GM18951 (cell line): Measurements from ENCODE around the gene GIMAP5.

ENCODE experiments used
- POLR2A ChIP-seq: IDR thresholded peaks from 4 replicates; pipeline ENCODE4 v1.6.1; 2011; ENCODE audit warnings: mild to moderate bottlenecking; ENCODE audit not compliant: insufficient read length, insufficient read depth; ENCODE audit errors: extremely low read depth
- in situ Hi-C: fragments of 300-500 bp; cut with MboI; formaldehyde crosslinking; loops from one replicate; pipeline ENCODE4 v1.12.0; 2022; ENCODE audit warnings: low sequenced_read_pairs, mixed read lengths, inconsistent platforms; ENCODE audit not compliant: unreplicated experiment

The GIMAP5 gene

DNA sequence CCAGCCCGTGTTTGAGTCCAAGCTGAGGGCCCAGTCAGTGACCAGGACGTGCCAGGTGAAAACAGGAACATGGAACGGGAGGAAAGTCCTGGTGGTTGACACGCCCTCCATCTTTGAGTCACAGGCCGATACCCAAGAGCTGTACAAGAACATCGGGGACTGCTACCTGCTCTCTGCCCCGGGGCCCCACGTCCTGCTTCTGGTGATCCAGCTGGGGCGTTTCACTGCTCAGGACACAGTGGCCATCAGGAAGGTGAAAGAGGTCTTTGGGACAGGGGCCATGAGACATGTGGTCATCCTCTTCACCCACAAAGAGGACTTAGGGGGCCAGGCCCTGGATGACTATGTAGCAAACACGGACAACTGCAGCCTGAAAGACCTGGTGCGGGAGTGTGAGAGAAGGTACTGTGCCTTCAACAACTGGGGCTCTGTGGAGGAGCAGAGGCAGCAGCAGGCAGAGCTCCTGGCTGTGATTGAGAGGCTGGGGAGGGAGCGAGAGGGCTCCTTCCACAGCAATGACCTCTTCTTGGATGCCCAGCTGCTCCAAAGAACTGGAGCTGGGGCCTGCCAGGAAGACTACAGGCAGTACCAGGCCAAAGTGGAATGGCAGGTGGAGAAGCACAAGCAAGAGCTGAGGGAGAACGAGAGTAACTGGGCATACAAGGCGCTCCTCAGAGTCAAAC, 5.2 kb downstream of the GIMAP5 start:
- in situ Hi-C loops, result no loop called here
- no peak for TF ChIP-seq POLR2A

DNA sequence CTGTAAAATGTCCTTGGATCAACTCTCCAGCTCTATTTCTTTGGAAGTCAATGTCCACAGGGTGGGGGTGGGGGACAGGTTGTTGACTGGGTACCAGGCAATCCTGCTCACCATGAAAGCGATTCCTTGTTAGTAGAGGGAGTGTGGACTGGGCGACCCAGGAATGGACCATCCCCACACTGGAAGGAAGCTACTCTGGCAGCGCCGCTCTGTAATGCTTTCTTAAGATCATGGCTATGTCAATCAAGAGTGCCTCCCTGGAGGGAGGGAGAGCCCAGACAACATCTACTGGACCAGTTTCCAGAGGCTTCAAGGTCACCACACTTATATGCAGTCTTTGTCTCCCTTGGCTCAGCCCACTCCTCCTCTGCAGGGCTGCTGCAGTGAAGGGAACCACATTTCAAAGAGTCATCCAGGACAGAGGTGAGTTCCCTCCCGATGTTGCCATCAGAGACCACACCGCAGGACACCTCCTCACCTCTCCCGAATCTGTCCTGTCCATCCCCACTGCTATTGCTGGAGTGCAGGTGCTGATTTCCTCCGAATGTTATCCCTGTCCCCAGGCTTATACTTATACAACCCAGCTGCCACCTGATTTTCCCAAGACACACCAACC, 6.9 kb downstream of the GIMAP5 start:
- TF ChIP-seq POLR2A, result no peak
- in situ Hi-C loops, result no loop called here

DNA sequence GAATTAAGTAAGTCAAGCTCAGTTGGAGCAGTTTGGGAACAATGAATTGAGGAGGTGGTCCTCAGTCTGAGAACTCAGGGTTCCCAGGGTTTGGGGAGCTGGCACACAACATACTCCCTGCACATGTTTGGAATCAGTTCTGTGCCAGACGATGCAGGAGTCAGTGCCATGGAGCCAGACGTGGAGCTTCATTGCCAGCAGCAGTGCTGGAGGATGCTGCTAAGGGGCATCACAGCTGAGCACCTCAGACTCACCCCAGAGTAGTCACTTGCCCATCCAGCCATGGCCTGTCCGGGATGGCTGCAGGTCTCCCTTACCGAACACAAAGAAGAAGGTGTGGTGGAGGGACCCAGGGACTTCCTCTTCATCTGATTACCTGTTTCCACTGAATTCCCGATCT, 7.9 kb downstream of the GIMAP5 start:
- TF ChIP-seq POLR2A, result no peak
- in situ Hi-C loops, result no loop called here

DNA sequence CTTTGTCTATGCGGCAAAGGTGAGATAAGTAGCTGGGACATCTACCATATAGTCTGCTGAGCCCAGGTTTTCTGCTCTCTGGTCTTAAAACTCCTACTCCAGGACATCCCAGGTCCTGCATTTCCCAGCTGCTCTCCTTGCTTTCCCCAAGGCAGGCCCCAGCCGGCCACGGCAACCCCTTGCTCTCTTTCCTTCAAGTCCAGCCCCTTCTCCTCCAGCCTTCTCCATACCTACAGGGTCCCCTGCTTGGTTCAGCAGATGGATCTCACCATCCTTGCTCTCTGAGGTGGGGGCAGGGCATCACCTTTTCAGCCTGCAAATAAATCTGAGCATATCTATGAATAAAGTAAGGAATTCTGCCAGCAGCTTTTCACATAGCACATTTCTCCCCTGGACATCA, 8.7 kb downstream of the GIMAP5 start:
- in situ Hi-C loops, result no loop called here
- TF ChIP-seq POLR2A, result no peak

DNA sequence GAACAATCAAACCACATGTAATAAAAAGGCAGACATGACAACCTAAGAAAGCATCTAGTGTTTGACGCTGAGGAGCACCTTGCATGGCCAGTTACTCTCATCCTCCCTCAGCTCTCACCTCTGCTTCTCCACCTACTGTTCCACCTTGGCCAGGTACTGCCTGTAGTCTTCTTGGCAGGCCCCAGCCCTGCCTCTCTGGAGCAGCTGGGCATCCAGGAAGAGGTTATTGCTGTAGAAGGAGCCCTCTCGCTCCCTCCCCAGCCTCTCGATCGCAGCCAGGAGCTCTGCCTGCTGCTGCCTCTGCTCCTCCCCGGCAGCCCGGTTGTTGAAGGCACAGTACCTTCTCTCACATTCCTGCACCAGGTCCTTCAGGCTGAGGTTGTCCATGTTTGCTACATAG, 9.7 kb downstream of the GIMAP5 start:
- TF ChIP-seq POLR2A, result no peak
- in situ Hi-C loops, result no loop called here

DNA sequence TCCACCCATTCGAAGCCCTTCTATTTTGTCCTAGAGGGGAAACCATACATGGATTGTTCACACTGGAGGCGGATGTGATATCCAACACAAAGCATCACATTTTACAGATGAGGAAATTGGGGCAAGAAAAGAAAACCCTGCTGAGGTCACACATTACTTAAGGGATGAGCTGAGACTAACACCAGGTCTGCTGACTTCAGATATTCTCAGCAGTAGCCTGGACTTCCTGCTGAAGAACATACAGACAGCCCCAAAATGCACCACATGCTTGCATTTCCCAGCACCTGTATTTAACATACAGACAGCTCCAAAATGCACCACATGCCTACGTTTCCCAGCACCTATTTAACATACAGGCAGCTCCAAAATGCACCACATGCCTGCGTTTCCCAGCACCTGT, 11.2 kb downstream of the GIMAP5 start:
- TF ChIP-seq POLR2A, result no peak
- in situ Hi-C loops, result no loop called here

DNA sequence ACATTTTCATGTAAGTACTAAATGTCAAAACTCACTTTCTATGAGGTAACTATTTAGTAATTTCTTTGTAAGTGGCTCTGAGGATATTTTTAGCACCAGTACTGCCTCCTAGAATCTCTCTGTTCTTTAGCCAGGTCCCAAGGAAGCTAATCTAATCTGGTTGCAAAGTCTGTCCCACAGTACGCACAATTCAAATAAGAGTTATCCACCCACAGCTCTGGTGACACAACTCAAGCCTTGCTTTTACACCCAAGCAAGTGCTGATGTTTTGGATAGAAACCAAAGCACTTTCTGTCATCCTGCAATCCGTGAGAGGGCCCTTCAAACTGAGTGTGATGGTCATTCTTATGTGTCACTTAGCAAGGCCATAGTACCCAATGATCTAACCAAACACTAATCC, 14.5 kb downstream of the GIMAP5 start:
- in situ Hi-C loops, result loop anchor here (10.0 kb wide), 2 partner anchors 287 to 317 kb away; no protein-coding TSS in a partner anchor

DNA sequence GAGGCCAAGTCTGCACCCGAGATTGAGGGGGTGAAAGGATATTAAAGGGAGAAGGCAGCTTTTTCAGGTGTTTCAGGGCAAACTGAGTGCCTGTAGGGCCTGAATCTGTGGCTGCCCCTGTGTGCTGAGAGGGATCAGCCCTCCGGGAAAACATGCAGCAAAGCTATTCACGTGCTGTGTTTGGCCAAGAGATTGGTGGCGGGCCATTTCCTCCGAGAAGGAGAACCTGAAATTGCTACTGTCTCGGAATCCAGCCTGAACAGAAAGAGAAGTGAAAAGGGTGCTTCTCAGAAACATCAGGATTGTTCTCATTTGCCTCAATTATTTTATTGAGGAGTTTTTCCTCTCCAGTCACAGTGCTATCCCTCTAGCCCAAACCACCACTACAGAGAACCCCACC, 16.0 kb downstream of the GIMAP5 start:
- in situ Hi-C loops, result loop anchor here (10.0 kb wide), 2 partner anchors 288 to 318 kb away; no protein-coding TSS in a partner anchor
- no peak for TF ChIP-seq POLR2A

More for the DNA sequence above, 14.5 kb downstream of the GIMAP5 start:
- TF ChIP-seq POLR2A, result no peak

DNA sequence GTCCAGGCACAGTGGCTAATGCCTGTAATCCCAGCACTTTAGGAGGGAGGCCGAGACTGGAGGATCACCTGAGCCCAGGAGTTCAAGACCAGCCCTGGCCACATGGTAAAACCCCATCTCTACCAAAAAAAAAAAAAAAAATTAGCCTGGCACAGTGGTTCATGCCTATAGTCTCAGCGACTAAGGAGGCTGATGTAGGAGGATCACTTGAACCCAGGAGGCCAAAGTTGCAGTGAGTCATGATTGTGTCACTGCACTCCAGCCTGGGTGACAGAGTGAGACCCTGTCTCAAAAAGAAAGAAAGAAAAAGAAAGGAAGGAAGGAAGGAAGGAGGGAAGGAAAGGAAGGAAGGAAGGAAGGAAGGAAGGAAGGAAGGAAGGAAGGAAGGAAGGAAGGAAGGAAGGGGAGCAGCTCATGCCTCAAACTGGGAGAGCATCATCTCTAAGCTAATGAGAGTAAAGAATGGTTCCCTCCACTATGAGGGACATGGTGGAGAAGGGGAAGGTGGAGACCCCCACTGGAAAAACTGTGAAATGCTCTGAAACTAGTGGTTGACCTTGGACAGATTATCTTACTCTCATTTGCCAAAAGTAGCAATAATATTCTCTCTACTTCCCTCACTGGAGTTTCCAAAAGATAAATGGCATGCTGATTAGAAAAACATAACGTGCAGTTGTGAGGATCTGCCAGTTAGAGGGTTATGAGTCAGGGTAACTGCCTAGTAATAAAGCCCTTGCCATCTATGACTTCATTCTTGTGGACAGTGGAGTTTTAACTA, 16.8 kb downstream of the GIMAP5 start:
- TF ChIP-seq POLR2A, result no peak
- in situ Hi-C loops, result loop anchor here (10.0 kb wide), 2 partner anchors 289 to 319 kb away; no protein-coding TSS in a partner anchor

DNA sequence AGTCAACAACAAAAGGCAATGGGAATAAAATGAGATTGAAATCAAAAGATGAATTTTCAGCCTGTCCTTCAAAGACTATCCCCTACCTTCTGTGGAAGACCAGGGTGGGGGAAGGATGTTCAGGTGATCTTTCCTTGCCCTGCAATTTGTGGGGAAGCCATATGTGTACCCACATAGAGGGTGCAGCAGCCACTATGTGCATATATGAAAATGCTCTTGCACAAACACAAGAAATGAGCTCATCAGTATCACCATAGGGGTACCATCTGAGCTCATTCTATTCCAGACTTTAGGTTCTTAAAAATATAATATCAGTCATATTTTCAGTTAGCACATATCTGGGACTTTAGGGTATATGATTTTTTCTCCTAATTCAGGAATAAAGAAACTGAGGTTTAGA, 17.7 kb downstream of the GIMAP5 start:
- no peak for TF ChIP-seq POLR2A
- in situ Hi-C loops, result loop anchor here (10.0 kb wide), 2 partner anchors 290 to 320 kb away; no protein-coding TSS in a partner anchor

DNA sequence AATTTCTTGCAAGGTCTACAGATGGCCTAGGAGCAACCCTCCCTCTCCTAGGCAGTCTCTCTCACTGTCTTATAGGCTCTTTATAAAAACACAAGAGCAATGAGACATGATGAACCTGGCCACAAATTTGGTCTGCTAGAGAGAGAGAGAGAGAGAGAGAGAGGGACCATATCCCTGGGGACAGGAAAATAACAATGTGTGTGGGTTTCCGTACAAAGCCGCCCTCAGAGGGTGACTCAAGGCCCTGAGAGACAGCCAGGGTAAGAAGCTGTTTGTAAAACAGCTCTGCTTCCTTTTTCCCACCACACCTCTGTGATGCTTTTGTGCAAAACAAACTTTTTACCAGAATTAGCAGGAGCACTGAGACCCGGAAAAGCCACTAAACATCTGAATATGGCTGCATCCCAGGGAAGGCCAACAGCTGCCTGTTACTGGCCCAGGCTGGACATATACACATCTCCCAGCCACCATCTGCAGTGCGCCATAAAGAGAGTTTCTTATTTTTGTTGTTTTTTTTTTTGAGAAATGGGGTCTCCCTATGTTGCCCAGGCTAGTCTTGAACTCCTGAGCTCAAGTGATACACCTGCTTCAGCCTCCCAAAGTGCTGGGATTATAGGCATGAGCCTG, 18.4 kb downstream of the GIMAP5 start:
- TF ChIP-seq POLR2A, result no peak
- in situ Hi-C loops, result loop anchor here (10.0 kb wide), 2 partner anchors 291 to 321 kb away; no protein-coding TSS in a partner anchor

DNA sequence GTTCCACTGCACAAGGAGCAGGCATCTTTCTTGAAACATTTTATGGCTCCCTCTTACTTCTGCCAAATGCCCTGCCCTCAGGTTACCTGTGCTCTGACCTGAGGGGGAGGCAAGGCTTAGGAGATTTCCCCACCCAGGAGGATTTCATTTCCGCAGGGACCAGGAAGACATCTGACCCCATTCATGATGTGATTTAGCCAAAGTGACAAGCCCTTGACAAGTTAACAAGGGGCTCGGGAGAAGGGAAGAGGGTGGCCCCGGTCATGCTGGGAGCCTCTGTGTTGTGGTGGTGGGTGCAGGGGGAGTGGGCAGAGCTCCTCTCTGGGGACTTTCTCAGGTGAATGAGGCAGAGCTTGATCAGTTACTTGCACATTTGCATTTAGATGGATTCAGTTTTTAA, 18.9 kb downstream of the GIMAP5 start:
- in situ Hi-C loops, result loop anchor here (10.0 kb wide), 2 partner anchors 291 to 321 kb away; no protein-coding TSS in a partner anchor
- TF ChIP-seq POLR2A, result no peak

DNA sequence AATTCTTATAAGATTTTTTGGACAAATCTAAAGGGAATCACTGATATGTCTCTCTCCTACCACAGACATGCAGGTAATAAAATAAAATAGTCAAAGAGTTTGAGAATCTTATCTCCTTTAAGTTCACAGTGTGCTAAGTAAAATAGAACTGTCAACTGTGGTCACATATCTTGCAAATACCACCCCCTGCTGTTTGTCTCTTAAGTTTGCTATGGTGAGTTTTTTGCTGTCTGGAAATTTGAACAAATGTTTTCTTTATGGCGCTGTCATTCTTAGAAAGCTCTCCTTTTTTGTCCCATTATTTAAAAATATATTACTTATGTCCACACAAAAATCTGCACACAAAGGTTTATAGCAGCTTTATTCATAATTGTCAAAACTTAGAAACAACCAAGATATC, 19.6 kb downstream of the GIMAP5 start:
- TF ChIP-seq POLR2A, result no peak
- in situ Hi-C loops, result loop anchor here (10.0 kb wide), 2 partner anchors 292 to 322 kb away; no protein-coding TSS in a partner anchor

DNA sequence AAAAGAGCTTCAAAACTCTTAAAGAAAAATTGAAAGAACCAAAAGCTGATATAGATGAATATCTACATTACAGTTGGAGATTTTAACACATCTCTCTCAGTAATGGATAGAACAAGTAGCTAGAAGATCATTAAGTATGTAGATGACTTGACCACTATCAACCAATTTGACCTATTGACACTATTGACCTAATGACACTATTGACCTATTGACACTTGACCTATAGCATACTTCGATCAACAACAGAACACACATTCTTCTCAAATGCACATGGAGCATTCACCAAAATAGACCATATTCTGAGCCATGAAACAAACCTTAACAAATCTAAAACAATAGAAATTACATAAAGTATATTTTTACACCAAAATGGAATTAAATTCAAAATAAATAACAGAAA, 22.3 kb downstream of the GIMAP5 start:
- in situ Hi-C loops, result loop anchor here (10.0 kb wide), 2 partner anchors 295 to 325 kb away; no protein-coding TSS in a partner anchor
- TF ChIP-seq POLR2A, result no peak
